K562 (cell line): ENCODE measurements around the gene FLRT1. TPM values are rescaled to one million over a fixed set of nuclear protein-coding genes. Genes with fewer than 3 reads are reported as not detected.

Experiments used
- CHD4 ChIP-seq: fragments of 200-600 bp; sonication (generic); IDR thresholded peaks from 3 replicates; pipeline ENCODE4 v1.6.1; 2012; ENCODE audit warnings: low read depth, mild to moderate bottlenecking, mixed read lengths, low read length, inconsistent platforms; ENCODE audit not compliant: insufficient read depth, insufficient replicate concordance, poor library complexity, severe bottlenecking
- DACH1 ChIP-seq: fragments of 450-650 bp; IDR thresholded peaks from 2 replicates; pipeline ENCODE4 v1.6.1; 2018; ENCODE audit not compliant: partially characterized antibody
- MEF2D ChIP-seq: conservative IDR thresholded peaks from 2 replicates; pipeline ENCODE4 v1.6.1; 2016; ENCODE audit warnings: low read depth, missing genetic modification characterization, missing compliant biosample characterization
- REST ChIP-seq, 2 experiments: fragments of 450-650 bp; formaldehyde crosslinking in 1 of 2; IDR thresholded peaks; 2 replicates each; pipeline versions ENCODE4 v1.4.0 to v1.6.1; 2014 to 2020; ENCODE audit warnings: mild to moderate bottlenecking in 2 of 2, borderline replicate concordance in 1 of 2, low read depth in 1 of 2
- SRF ChIP-seq, 2 experiments: fragments of 250-450, 450-650 bp in 1 of 2; sonication (Bioruptor Pico) in 1 of 2; sonication (generic) in 1 of 2; formaldehyde crosslinking; IDR thresholded peaks; 2 replicates each; pipeline versions ENCODE4 v1.5.0 to v1.5.1; 2020 to 2022; ENCODE audit warnings: mild to moderate bottlenecking in 1 of 2, missing genetic modification reagents in 1 of 2
- TBL1XR1 ChIP-seq, 2 experiments: IDR thresholded peaks; 2 replicates each; pipeline ENCODE4 v1.6.1; 2012; ENCODE audit warnings: improper control_type of control experiment in 2 of 2, low read length in 2 of 2, mild to moderate bottlenecking in 1 of 2
- polyA plus RNA-seq, 8 experiments: library from polyadenylated mRNA; depleted of rRNA in 4 of 8; stranded (reverse) in 5 of 8; unstranded in 3 of 8; fragments of >200 nt; fragmentation: Nextera tagmentation in 2 of 8; fragmentation: Illumina TruSeq in 1 of 8; extraction: Ambion mirVana in 2 of 8; extraction: Trizol in 1 of 8; gene quantifications; 2 replicates each; pipeline versions ENCODE4 v1.2.1 to v1.2.3, GENCODE V29; 2011 to 2014; ENCODE audit warnings: inconsistent platforms in 1 of 8, missing spikeins in 1 of 8
- total RNA-seq, 7 experiments: library from RNA; depleted of rRNA in 6 of 7; stranded (reverse); fragments of >200 nt in 6 of 7; fragmentation: Illumina TruSeq in 2 of 7; extraction: Trizol in 2 of 7; gene quantifications; 2 replicates each; pipeline versions ENCODE4 v1.2.1 to v1.2.3, GENCODE V29; 2011 to 2021; ENCODE audit warnings: low replicate concordance in 1 of 7

FLRT1 gene
- total and polyA plus RNA-seq, 9 of the 15 experiments (the other 6 are each of a cell fraction or from before 2014, with no cell fraction given), result not detected

DNA sequence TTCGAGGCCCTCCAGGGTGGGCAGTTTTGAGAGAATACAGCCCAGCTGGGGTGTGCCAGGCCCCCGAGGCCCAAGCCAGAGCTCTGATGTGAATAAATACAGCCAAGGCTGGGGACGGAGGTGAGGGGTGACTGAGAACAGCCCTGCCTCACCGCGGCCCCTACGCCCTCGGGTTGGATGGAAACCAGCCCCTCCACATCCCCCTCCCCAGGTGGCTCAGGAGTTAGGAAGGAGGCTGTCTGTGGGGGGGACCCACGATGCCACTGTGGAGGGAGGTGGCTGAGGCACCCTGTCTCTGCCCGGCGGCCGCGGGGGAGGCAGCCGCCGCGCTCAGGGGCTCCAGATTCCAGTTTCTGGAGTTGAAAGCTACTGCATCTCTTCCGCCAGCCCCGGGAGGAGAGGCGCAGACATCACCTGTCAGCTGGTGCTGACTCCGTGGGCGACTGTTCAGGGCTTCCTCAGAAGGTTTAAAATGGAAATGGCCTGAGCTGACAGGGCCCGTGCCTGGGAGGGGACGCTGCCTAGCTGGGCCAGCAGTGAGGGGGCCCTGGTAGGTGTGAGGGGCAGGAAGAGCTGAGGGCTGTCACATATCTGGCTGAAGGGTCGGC is 1.4 kb downstream of the FLRT1 start (continued):
- TF ChIP-seq REST (IDR thresholded peaks at IDR 0.05; ENCODE audit: borderline replicate concordance) (no peak), REST (CRISPR knock-in tag; IDR thresholded peaks at IDR 0.05; ENCODE audit: low read depth) (no peak), TBL1XR1 (IDR thresholded peaks at IDR 0.05; ENCODE audit: low read length in 2 of 2) (no peak), DACH1 (no peak), SRF (CRISPR knock-in tag; IDR thresholded peaks at IDR 0.05) (no peak), CHD4 (no peak), MEF2D (tag) (no peak)
